ENCODE measurements around the gene CTSC. TPM values are rescaled to one million over a fixed set of nuclear protein-coding genes. Genes with fewer than 3 reads are reported as not detected.

CTSC gene
- total and polyA plus RNA-seq, 11 donors, result 8.9 to 289 (median 19.2) TPM

DNA sequence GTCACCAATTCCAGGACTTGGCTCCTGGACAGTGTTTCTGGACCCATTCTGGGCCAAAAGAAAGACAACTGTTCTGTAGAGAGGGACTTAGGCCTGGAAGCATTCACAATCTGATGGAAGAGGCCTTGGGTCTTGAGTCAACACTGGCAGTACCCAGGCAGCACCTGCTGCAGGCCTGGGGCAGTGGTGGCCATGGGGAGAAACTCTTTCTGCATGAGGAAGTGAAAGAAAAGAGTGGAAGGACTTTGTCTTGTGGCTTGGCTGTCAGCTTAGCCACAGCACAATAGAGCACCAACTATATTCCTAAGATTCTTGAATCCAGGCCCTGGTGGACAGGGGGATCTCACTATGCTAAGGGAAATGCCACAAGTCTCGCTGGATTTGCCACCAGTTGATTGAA lies 70.6 kb downstream of the CTSC start:
- 96 to 100% (median 99%) methylated on average over 1 of the region's 1 CpG for WGBS, 4 donors
- Histone ChIP-seq H3K9me3 (peaks cover 0 to 10% (median 0%) of the 10 kb centered on the region in 12 donors), H3K27me3 (no peaks in the 10 kb centered on the region), H3K4me1 (no peaks in the 10 kb centered on the region), H3K27ac (no peak overlapping the region), H3K36me3 (peaks cover 0 to 13% (median 0%) of the 10 kb centered on the region in 9 donors), H3K4me3 (no peak overlapping the region)
- TF ChIP-seq POLR2A (IDR thresholded peaks at IDR 0.05), result no peak
- TF ChIP-seq, protein P1, sequence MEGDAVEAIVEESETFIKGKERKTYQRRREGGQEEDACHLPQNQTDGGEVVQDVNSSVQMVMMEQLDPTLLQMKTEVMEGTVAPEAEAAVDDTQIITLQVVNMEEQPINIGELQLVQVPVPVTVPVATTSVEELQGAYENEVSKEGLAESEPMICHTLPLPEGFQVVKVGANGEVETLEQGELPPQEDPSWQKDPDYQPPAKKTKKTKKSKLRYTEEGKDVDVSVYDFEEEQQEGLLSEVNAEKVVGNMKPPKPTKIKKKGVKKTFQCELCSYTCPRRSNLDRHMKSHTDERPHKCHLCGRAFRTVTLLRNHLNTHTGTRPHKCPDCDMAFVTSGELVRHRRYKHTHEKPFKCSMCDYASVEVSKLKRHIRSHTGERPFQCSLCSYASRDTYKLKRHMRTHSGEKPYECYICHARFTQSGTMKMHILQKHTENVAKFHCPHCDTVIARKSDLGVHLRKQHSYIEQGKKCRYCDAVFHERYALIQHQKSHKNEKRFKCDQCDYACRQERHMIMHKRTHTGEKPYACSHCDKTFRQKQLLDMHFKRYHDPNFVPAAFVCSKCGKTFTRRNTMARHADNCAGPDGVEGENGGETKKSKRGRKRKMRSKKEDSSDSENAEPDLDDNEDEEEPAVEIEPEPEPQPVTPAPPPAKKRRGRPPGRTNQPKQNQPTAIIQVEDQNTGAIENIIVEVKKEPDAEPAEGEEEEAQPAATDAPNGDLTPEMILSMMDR (IDR thresholded peaks at IDR 0.05), result no peak
- ATAC-seq (no peak), DNase-seq (no peak)
- intact Hi-C loops (cut with DNase I), result loop anchor here in 1 of 10 donors (10.0 kb wide), 1 partner anchor 62 kb away; no protein-coding TSS in a partner anchor

DNA sequence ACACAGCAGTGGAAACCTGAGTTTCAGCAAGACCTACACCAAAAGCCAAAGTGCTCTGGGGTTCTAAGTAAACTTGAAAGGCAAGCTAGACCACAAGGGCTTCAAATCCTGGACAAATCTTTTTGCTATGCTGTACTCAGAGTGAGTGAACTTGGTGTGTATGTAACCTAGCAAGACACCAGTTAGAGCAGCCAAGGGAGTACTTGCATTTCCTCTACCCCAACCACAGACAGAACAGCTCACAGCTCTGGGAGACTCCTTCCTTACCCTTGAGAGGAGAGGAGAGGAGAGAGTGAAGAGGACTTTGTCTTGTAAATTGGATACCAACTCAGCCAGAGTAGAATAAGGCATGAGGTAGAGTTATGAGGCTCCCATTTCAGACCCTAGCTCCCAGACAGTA lies 71.4 kb downstream of the CTSC start:
- no peak overlapping the region for H3K27ac ChIP-seq
- H3K4me3 ChIP-seq, result no peak overlapping the region
- H3K36me3 ChIP-seq, result peaks cover 0 to 13% (median 0%) of the 10 kb centered on the region in 9 donors
- ATAC-seq, result no peak
- no peak for TF ChIP-seq POLR2A (IDR thresholded peaks at IDR 0.05)
- TF ChIP-seq, protein P1 (IDR thresholded peaks at IDR 0.05), result no peak
- no peaks in the 10 kb centered on the region for H3K4me1 ChIP-seq
- intact Hi-C loops (cut with DNase I), result loop anchor here in 1 of 10 donors (10.0 kb wide), 1 partner anchor 61 kb away; no protein-coding TSS in a partner anchor
- H3K27me3 ChIP-seq, result no peaks in the 10 kb centered on the region
- DNase-seq, result no peak
- H3K9me3 ChIP-seq, result peaks cover 0 to 11% (median 0%) of the 10 kb centered on the region in 12 donors

DNA sequence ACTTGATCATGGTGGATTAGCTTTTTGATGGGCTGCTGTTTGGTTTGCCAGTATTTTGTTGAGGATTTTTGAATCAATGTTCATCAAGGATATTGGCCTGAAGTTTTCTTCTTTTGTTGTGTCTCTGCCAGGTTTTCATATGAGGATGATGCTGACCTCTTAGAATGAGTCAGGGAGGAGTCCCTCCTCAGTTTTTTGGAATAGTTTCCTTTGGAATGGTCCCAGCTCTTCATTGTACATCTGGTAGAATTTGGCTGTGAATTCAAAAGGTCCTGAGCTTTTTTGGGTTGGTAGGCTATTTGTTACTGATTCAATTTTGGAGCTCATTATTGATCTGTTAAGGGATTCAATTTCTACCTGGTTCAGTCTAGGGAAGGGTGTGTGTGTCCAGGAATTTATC lies 78.1 kb downstream of the CTSC start:
- intact Hi-C loops (cut with DNase I), result no loop called here
- Histone ChIP-seq H3K4me1 (no peaks in the 10 kb centered on the region), H3K9me3 (peaks cover 0 to 61% (median 18%) of the 10 kb centered on the region in 12 donors), H3K36me3 (peaks cover 0 to 7% (median 0%) of the 10 kb centered on the region in 9 donors), H3K27me3 (no peaks in the 10 kb centered on the region), H3K27ac (no peak overlapping the region), H3K4me3 (no peak overlapping the region)
- DNase-seq, result no peak
- ATAC-seq, result no peak
- no peak for TF ChIP-seq POLR2A (IDR thresholded peaks at IDR 0.05)
- TF ChIP-seq, protein P1 (IDR thresholded peaks at IDR 0.05), result no peak

DNA sequence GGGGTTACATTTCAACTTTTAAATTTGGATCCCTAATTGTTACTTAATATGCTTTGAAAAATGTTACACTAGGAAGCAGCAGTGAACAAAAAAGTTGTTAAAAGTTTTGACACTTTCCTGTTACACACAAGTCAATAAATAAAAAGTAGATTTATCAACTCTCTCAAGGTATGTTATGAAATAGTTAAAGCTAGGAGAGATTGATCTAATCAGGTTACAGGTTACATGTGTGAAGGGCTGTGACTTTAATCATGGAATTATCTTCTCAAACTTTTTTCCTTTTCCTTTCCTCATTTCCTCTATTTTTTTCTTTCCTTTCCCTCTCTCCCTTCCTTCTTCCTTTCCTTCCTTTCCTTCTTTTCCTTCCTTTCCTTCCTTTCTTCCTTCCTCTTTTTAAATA lies 85.3 kb downstream of the CTSC start:
- peaks cover 0 to 6% (median 0%) of the 10 kb centered on the region in 12 donors for H3K4me1 ChIP-seq
- TF ChIP-seq, protein P1 (IDR thresholded peaks at IDR 0.05), result no peak
- no peak for TF ChIP-seq POLR2A (IDR thresholded peaks at IDR 0.05)
- no peak overlapping the region for H3K4me3 ChIP-seq
- peaks cover 0 to 21% (median 0%) of the 10 kb centered on the region in 12 donors for H3K9me3 ChIP-seq
- H3K36me3 ChIP-seq, result no peaks in the 10 kb centered on the region
- no peak for DNase-seq
- H3K27me3 ChIP-seq, result no peaks in the 10 kb centered on the region
- no peak overlapping the region for H3K27ac ChIP-seq
- ATAC-seq, result no peak
- intact Hi-C loops (cut with DNase I), result no loop called here
